Adrenal gland (tissue), 12 donors: ENCODE results near the gene ARHGEF25. TPM values are rescaled to one million over a fixed set of nuclear protein-coding genes. Genes with fewer than 3 reads are reported as not detected.

Source experiments
- DNase-seq, 7 donors: peaks; one replicate each; pipeline ENCODE4 v3.0.0-alpha.2; 2019 to 2020
- H3K27ac ChIP-seq, 5 donors: fragments of 200-600 bp; sonication (generic) in 4 of 5; 1 replicate in 3 of 5; 2 replicates in 2 of 5; pipeline versions ENCODE4 v1.5.1 to v1.8.0; 2016 to 2020; ENCODE audit warnings: mild to moderate bottlenecking in 1 of 5
- H3K27me3 ChIP-seq: fragments of 200-600 bp; 2 replicates; pipeline ENCODE4 v1.8.0; 2021
- H3K36me3 ChIP-seq, 2 donors: fragments of 200-600 bp; replicated peaks in 1 of 2; 1 replicate in 1 of 2; 2 replicates in 1 of 2; pipeline versions ENCODE4 v1.5.1 to v1.8.0; 2018 to 2022
- H3K4me1 ChIP-seq, 2 donors: fragments of 200-600 bp; replicated peaks in 1 of 2; 1 replicate in 1 of 2; 2 replicates in 1 of 2; pipeline versions ENCODE4 v1.5.1 to v1.8.0; 2018 to 2021
- H3K4me3 ChIP-seq, 4 donors: fragments of 200-600 bp; sonication (generic) in 3 of 4; one replicate each; pipeline ENCODE4 v1.5.1; 2016 to 2018
- H3K9me3 ChIP-seq, 3 donors: fragments of 200-600 bp; sonication (generic) in 1 of 3; replicated peaks in 1 of 3; 1 replicate in 2 of 3; 2 replicates in 1 of 3; pipeline versions ENCODE4 v1.5.1 to v1.8.0; 2016 to 2021
- CTCF ChIP-seq, 6 experiments: fragments of 450-650 bp in 4 of 6; fragments of 200-600 bp in 2 of 6; sonication (generic) in 1 of 6; IDR thresholded peaks; 1 replicate in 5 of 6; 2 replicates in 1 of 6; pipeline versions ENCODE4 v1.5.1 to v1.8.0; 2016 to 2021; ENCODE audit warnings: antibody characterized with exemption in 6 of 6, mild to moderate bottlenecking in 2 of 6, moderate library complexity in 1 of 6
- POLR2A ChIP-seq, 2 donors: fragments of 450-650 bp; IDR thresholded peaks; one replicate each; pipeline ENCODE4 v1.6.1; 2017; ENCODE audit warnings: antibody characterized with exemption in 2 of 2, mild to moderate bottlenecking in 2 of 2, moderate library complexity in 1 of 2
- WGBS, 4 donors: extraction: QIAGEN DNeasy Blood & Tissue Kit in 2 of 4; methylation state at CpG; one replicate each; pipeline versions ENCODE4 v1.1.5 to v1.1.7; 2013 to 2017; 5-methylcytosine and 5-hydroxymethylcytosine counted together
- intact Hi-C, 2 donors: fragments of 100-400 bp; cut with DNase I; formaldehyde crosslinking; loops; one replicate each; pipeline versions ENCODE4 v1.14.1 to v1.15.0; 2022 to 2023
- polyA plus RNA-seq, 3 donors: library from polyadenylated mRNA; stranded (reverse); fragments of 200-250 nt in 2 of 3; fragments of 350-450 nt in 1 of 3; fragmentation: Illumina TruSeq in 1 of 3; extraction: RNeasy Lipid Tissue Mini Kit (QIAGEN cat#74804) in 1 of 3; gene quantifications; one replicate each; pipeline ENCODE4 v1.2.3, GENCODE V29; 2013 to 2014
- total RNA-seq, 9 donors: library from RNA; depleted of rRNA in 4 of 9; stranded (reverse); fragments of >200 nt in 4 of 9; fragments of 120-200 nt in 1 of 9; fragmentation: NEBNext Ultra II Directional in 1 of 9; extraction: Animal tissue kit (Norgen Biotek cat#: 25700) in 1 of 9; gene quantifications; one replicate each; pipeline versions ENCODE4 v1.1.0 to v1.2.4, GENCODE V29; 2013 to 2023
- donor health status: healthy with polysubstance abuse.
- donor health status: Bipolar disorder and iron deficiency.
- donor health status: DM: yes; HTN: yes; CAD: no.
- donor health status: DM: no; HTN: no; CAD: no.
- donor health status: DM: no; HTN: no; CAD: no.
- donor health status: DM: yes; HTN: yes; CAD: no.

The ARHGEF25 gene
- total and polyA plus RNA-seq, 12 donors, result 4.9 to 86.4 (median 9.9) TPM

DNA sequence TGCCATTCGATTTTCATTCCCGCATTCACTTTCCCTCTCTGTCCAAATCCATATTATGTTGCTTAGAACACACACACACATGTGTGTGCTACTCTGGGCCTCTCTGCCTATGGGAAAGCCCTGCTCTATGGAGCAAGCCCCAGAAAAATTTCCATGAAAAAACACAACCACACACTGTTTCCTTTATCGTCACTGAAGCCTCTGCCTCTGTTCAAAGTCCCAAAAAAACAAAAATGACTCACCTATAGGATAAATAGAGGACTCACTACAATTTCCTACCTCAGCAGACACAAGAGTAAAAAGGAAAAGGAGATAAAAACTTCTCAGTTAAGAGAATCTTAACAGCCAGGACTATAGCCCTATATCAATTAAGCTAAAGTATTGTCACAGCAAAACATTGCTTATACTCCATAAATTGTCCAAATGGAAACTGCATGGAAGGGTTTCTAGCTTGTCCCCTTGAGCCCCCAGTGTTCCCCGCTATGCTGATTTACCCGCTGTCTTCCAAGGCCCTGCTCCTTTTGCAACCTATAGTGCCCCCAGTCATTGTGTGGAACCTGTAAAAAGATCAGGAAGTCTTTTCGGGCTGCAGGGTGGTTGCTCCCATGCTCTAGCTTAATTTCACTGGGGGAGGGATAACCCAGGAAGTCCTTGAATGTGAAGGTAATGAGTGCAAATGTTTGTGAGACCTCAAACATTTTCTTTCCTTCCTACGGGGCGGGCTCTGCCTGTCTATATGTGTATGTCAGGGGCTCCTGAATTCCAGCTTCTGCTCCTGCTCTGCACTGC is 31.4 kb upstream of the ARHGEF25 start:
- TF ChIP-seq CTCF (IDR thresholded peaks at IDR 0.05), result no peak
- no peak for TF ChIP-seq POLR2A (IDR thresholded peaks at IDR 0.05)
- H3K27me3 ChIP-seq, result peaks cover 5% of the 10 kb centered on the region
- WGBS, 4 donors, result 75 to 87% (median 86%) methylated on average over 8 of the region's 8 CpGs
- H3K4me1 ChIP-seq, result no peaks in the 10 kb centered on the region
- no peak overlapping the region for H3K4me3 ChIP-seq
- H3K36me3 ChIP-seq, result no peaks in the 10 kb centered on the region
- no peak for DNase-seq
- no peak overlapping the region for H3K27ac ChIP-seq
- H3K9me3 ChIP-seq, result no peaks in the 10 kb centered on the region
- intact Hi-C loops, result no loop called here

- H3K27ac ChIP-seq, result no peak overlapping the region
- H3K27me3 ChIP-seq, result peaks cover 5% of the 10 kb centered on the region
- no peaks in the 10 kb centered on the region for H3K4me1 ChIP-seq
- H3K4me3 ChIP-seq, result no peak overlapping the region
- TF ChIP-seq CTCF (IDR thresholded peaks at IDR 0.05), result no peak
- TF ChIP-seq POLR2A (IDR thresholded peaks at IDR 0.05), result no peak
- intact Hi-C loops, result no loop called here
- H3K9me3 ChIP-seq, result no peaks in the 10 kb centered on the region
- WGBS, 4 donors, result 80 to 93% (median 86%) methylated on average over 3 to 4 of the region's 4 CpGs
- DNase-seq, result no peak
- no peaks in the 10 kb centered on the region for H3K36me3 ChIP-seq
Observed at GRCh38 chr12:57580466-57580795, 30.8 kb upstream of the ARHGEF25 start.

DNA sequence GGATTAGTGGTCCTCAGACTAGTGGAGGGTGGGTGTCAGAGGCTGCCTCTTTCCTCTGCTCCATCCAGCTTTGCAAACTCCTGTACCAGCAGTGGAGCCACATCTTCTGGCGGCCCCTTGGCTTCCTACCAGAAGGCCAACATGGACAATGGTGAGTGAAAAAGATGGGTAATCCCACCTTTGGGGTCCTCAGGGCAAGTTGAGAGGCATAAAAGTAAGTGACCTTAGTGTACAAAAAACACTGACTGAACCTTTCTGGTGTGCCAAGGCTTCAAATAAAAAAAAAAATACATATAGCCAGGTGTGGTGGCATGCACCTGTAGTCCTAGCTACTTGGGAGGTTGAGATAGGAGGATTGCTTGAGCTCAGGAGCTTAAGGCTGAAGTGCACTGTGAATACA is 29.4 kb upstream of the ARHGEF25 start:
- DNase-seq, result no peak
- H3K27ac ChIP-seq, result no peak overlapping the region
- H3K4me1 ChIP-seq, result no peaks in the 10 kb centered on the region
- H3K27me3 ChIP-seq, result peaks cover 5% of the 10 kb centered on the region
- intact Hi-C loops, result loop anchor here (2.0 kb wide), 2 partner anchors 39 to 41 kb away; no protein-coding TSS in a partner anchor
- H3K36me3 ChIP-seq, result no peaks in the 10 kb centered on the region
- H3K4me3 ChIP-seq, result no peak overlapping the region
- H3K9me3 ChIP-seq, result no peaks in the 10 kb centered on the region
- TF ChIP-seq POLR2A (IDR thresholded peaks at IDR 0.05), result no peak
- no peak for TF ChIP-seq CTCF (IDR thresholded peaks at IDR 0.05)
- 74 to 93% (median 84%) methylated on average over 1 of the region's 1 CpG for whole genome bisulfite sequencing, 4 donors

GRCh38 chr12:57582440-57582839 is 28.8 kb upstream of the ARHGEF25 start:
- TF ChIP-seq POLR2A (IDR thresholded peaks at IDR 0.05), result no peak
- intact Hi-C loops, result loop anchor here (2.0 kb wide), 2 partner anchors 38 to 40 kb away; no protein-coding TSS in a partner anchor
- Histone ChIP-seq H3K27ac (no peak overlapping the region), H3K36me3 (no peaks in the 10 kb centered on the region), H3K4me3 (no peak overlapping the region), H3K4me1 (no peaks in the 10 kb centered on the region), H3K27me3 (peaks cover 5% of the 10 kb centered on the region), H3K9me3 (no peaks in the 10 kb centered on the region)
- 95 to 100% (median 98%) methylated on average over 1 of the region's 1 CpG for WGBS, 4 donors
- no peak for DNase-seq
